ENCODE measurements around the gene GDPD5.

Gene GDPD5

GRCh38 chr11:75429902-75430713, 95.6 kb downstream of the GDPD5 start:
- peaks cover 76% of the 10 kb centered on the region for H3K27me3 ChIP-seq (ENCODE audit: control insufficient read depth, insufficient read depth, low read length)
- no peak overlapping the region for H3K27ac ChIP-seq (ENCODE audit: low read depth, low read length)
- peaks cover 7% of the 10 kb centered on the region; the same call in 1 of the 2 replicates for H3K4me1 ChIP-seq (ENCODE audit: control insufficient read depth, insufficient read depth, low read length)
- H3K4me3 ChIP-seq (ENCODE audit: low read depth, low read length) = peak overlapping the region; percentile 51
- H3K9ac ChIP-seq (ENCODE audit: low read depth, low read length) = no peak overlapping the region
- H3K36me3 ChIP-seq (ENCODE audit: control insufficient read depth, insufficient read depth, low read length) = no peaks in the 10 kb centered on the region
- peaks cover 10% of the 10 kb centered on the region for H3K9me3 ChIP-seq (ENCODE audit: control insufficient read depth, insufficient read depth, low read length)

- Histone ChIP-seq H3K36me3 (ENCODE audit: control insufficient read depth, insufficient read depth, low read length) (no peaks in the 10 kb centered on the region), H3K27me3 (ENCODE audit: control insufficient read depth, insufficient read depth, low read length) (peaks cover 76% of the 10 kb centered on the region), H3K9ac (ENCODE audit: low read depth, low read length) (no peak overlapping the region), H3K4me1 (ENCODE audit: control insufficient read depth, insufficient read depth, low read length) (peaks cover 7% of the 10 kb centered on the region; the same call in 1 of the 2 replicates), H3K27ac (ENCODE audit: low read depth, low read length) (no peak overlapping the region), H3K9me3 (ENCODE audit: control insufficient read depth, insufficient read depth, low read length) (peaks cover 10% of the 10 kb centered on the region), H3K4me3 (ENCODE audit: low read depth, low read length) (no peak overlapping the region; the same call in 1 of the 2 replicates)
Measured at GRCh38 chr11:75429641-75429901, 96.2 kb downstream of the GDPD5 start.

- H3K9ac ChIP-seq (ENCODE audit: low read depth, low read length) = no peak overlapping the region
Measured at GRCh38 chr11:75428989-75429640, 96.6 kb downstream of the GDPD5 start.

GRCh38 chr11:75428281-75428724, 97.4 kb downstream of the GDPD5 start:
- Histone ChIP-seq H3K36me3 (ENCODE audit: control insufficient read depth, insufficient read depth, low read length) (no peaks in the 10 kb centered on the region), H3K4me1 (ENCODE audit: control insufficient read depth, insufficient read depth, low read length) (peaks cover 6% of the 10 kb centered on the region; the same call in 1 of the 2 replicates), H3K4me3 (ENCODE audit: low read depth, low read length) (no peak overlapping the region), H3K9ac (ENCODE audit: low read depth, low read length) (no peak overlapping the region), H3K27ac (ENCODE audit: low read depth, low read length) (no peak overlapping the region), H3K27me3 (ENCODE audit: control insufficient read depth, insufficient read depth, low read length) (peaks cover 70% of the 10 kb centered on the region), H3K9me3 (ENCODE audit: control insufficient read depth, insufficient read depth, low read length) (peaks cover 10% of the 10 kb centered on the region)

More at GRCh38 chr11:75428989-75429640, 96.6 kb downstream of the GDPD5 start:
- H3K4me1 ChIP-seq (ENCODE audit: control insufficient read depth, insufficient read depth, low read length) = peaks cover 7% of the 10 kb centered on the region; the same call in 1 of the 2 replicates
- H3K36me3 ChIP-seq (ENCODE audit: control insufficient read depth, insufficient read depth, low read length) = no peaks in the 10 kb centered on the region
- H3K9me3 ChIP-seq (ENCODE audit: control insufficient read depth, insufficient read depth, low read length) = peaks cover 10% of the 10 kb centered on the region
- H3K27me3 ChIP-seq (ENCODE audit: control insufficient read depth, insufficient read depth, low read length) = peaks cover 76% of the 10 kb centered on the region
- H3K27ac ChIP-seq (ENCODE audit: low read depth, low read length) = no peak overlapping the region
- H3K4me3 ChIP-seq (ENCODE audit: low read depth, low read length) = no peak overlapping the region

DNA sequence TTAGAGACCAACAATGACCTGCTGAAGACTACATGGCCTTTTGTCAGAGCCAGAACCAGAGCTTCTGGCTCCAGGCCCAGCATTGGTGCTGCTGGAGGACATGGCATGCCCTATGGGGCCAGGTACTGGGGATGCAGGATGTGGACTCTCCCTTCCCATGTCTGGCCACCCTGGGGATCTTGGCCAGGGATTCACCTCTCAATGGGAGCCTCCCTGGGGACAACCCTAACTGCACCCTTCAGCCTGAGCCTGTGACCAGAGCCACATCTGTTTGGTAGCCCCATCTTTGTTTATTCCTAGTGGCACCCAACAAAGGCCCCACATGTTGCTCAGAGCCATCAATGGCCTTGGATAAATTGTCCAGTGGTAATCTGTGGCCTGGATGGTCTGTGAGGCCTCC, 98.6 kb downstream of the GDPD5 start:
- Histone ChIP-seq H3K9ac (ENCODE audit: low read depth, low read length) (no peak overlapping the region), H3K9me3 (ENCODE audit: control insufficient read depth, insufficient read depth, low read length) (peaks cover 10% of the 10 kb centered on the region), H3K27ac (ENCODE audit: low read depth, low read length) (no peak overlapping the region), H3K27me3 (ENCODE audit: control insufficient read depth, insufficient read depth, low read length) (peaks cover 58% of the 10 kb centered on the region), H3K36me3 (ENCODE audit: control insufficient read depth, insufficient read depth, low read length) (peaks cover 5% of the 10 kb centered on the region; the same call in 1 of the 2 replicates), H3K4me3 (ENCODE audit: low read depth, low read length) (no peak overlapping the region), H3K4me1 (ENCODE audit: control insufficient read depth, insufficient read depth, low read length) (no peaks in the 10 kb centered on the region)

DNA sequence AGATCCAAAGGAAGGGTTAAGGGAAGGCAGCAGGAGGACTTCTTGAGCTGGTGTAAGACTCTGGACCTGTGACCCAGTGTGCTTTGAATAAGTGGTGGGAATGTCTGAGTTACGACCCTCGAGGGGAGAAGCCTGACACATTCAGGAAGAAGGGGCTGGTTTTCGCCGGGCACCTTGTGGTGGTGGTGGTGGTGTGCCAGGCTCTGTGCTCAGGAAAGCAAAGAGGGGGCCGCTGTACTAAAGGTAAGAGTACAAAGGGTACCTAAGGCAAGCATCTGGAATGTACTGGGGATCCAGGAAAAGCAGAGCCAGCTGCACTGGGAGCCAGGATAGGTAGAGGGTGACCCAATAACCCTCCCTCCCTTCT, 99.0 kb downstream of the GDPD5 start:
- Histone ChIP-seq H3K36me3 (ENCODE audit: control insufficient read depth, insufficient read depth, low read length) (peaks cover 7% of the 10 kb centered on the region; the same call in 1 of the 2 replicates), H3K9me3 (ENCODE audit: control insufficient read depth, insufficient read depth, low read length) (peaks cover 10% of the 10 kb centered on the region), H3K4me1 (ENCODE audit: control insufficient read depth, insufficient read depth, low read length) (no peaks in the 10 kb centered on the region), H3K27me3 (ENCODE audit: control insufficient read depth, insufficient read depth, low read length) (peaks cover 54% of the 10 kb centered on the region), H3K4me3 (ENCODE audit: low read depth, low read length) (no peak overlapping the region), H3K27ac (ENCODE audit: low read depth, low read length) (no peak overlapping the region), H3K9ac (ENCODE audit: low read depth, low read length) (no peak overlapping the region)

DNA sequence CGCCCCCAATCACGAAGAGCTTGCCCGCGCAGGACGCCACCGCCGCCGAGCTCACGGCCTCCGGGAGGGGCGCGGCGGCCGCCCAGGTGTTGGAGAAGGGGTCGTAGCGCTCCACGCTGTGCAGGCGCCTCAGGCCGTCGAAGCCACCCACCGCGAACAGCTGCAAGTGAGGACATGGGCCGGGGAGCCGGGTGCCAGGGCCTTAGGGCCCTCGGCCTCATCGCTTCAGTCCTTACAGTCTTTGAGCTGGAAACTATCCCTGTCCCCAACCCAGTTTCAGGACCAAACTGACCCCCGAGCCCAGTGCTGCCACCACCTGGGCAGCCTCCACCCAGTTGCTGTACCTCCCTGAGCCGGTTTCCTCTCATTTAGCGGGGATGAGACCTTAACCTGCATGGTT, 100.3 kb downstream of the GDPD5 start:
- no peaks in the 10 kb centered on the region for H3K4me1 ChIP-seq (ENCODE audit: control insufficient read depth, insufficient read depth, low read length)
- peaks cover 41% of the 10 kb centered on the region for H3K27me3 ChIP-seq (ENCODE audit: control insufficient read depth, insufficient read depth, low read length)
- H3K36me3 ChIP-seq (ENCODE audit: control insufficient read depth, insufficient read depth, low read length) = peaks cover 7% of the 10 kb centered on the region; the same call in 1 of the 2 replicates
- H3K27ac ChIP-seq (ENCODE audit: low read depth, low read length) = no peak overlapping the region
- H3K9me3 ChIP-seq (ENCODE audit: control insufficient read depth, insufficient read depth, low read length) = peaks cover 10% of the 10 kb centered on the region
- peak overlapping the region; percentile 2; the same call in 1 of the 2 replicates for H3K4me3 ChIP-seq (ENCODE audit: low read depth, low read length)
- H3K9ac ChIP-seq (ENCODE audit: low read depth, low read length) = no peak overlapping the region

- no peak overlapping the region for H3K27ac ChIP-seq (ENCODE audit: low read depth, low read length)
- H3K4me3 ChIP-seq (ENCODE audit: low read depth, low read length) = no peak overlapping the region
- H3K4me1 ChIP-seq (ENCODE audit: control insufficient read depth, insufficient read depth, low read length) = no peaks in the 10 kb centered on the region
- peaks cover 8% of the 10 kb centered on the region for H3K9me3 ChIP-seq (ENCODE audit: control insufficient read depth, insufficient read depth, low read length)
- no peak overlapping the region for H3K9ac ChIP-seq (ENCODE audit: low read depth, low read length)
- peaks cover 31% of the 10 kb centered on the region for H3K27me3 ChIP-seq (ENCODE audit: control insufficient read depth, insufficient read depth, low read length)
- H3K36me3 ChIP-seq (ENCODE audit: control insufficient read depth, insufficient read depth, low read length) = peaks cover 7% of the 10 kb centered on the region; the same call in 1 of the 2 replicates
Measured at GRCh38 chr11:75424396-75424795, 101.3 kb downstream of the GDPD5 start.

DNA sequence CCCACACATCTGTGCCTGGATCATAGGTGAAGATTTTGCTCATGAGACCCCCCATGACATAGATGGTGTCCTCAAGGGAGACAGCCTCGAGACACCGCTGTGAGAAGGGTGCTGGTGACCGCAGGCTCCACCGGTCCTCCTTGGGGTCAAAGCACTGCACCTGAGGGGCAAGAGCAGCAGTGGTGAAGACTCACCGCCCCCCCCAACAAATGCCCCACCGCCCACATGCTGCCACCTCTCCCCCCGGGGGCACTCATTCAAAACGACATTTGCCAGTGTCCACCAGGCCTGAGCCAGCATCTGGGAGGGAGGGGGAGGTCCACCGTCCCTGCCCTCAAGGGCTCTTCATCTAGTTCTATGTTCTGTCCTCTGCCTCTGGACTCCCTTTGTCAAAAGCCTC, 102.0 kb downstream of the GDPD5 start:
- Histone ChIP-seq H3K9ac (ENCODE audit: low read depth, low read length) (no peak overlapping the region), H3K9me3 (ENCODE audit: control insufficient read depth, insufficient read depth, low read length) (peaks cover 1% of the 10 kb centered on the region), H3K27me3 (ENCODE audit: control insufficient read depth, insufficient read depth, low read length) (peaks cover 24% of the 10 kb centered on the region), H3K4me1 (ENCODE audit: control insufficient read depth, insufficient read depth, low read length) (no peaks in the 10 kb centered on the region), H3K27ac (ENCODE audit: low read depth, low read length) (no peak overlapping the region), H3K36me3 (ENCODE audit: control insufficient read depth, insufficient read depth, low read length) (peaks cover 7% of the 10 kb centered on the region; the same call in 1 of the 2 replicates), H3K4me3 (ENCODE audit: low read depth, low read length) (no peak overlapping the region)

DNA sequence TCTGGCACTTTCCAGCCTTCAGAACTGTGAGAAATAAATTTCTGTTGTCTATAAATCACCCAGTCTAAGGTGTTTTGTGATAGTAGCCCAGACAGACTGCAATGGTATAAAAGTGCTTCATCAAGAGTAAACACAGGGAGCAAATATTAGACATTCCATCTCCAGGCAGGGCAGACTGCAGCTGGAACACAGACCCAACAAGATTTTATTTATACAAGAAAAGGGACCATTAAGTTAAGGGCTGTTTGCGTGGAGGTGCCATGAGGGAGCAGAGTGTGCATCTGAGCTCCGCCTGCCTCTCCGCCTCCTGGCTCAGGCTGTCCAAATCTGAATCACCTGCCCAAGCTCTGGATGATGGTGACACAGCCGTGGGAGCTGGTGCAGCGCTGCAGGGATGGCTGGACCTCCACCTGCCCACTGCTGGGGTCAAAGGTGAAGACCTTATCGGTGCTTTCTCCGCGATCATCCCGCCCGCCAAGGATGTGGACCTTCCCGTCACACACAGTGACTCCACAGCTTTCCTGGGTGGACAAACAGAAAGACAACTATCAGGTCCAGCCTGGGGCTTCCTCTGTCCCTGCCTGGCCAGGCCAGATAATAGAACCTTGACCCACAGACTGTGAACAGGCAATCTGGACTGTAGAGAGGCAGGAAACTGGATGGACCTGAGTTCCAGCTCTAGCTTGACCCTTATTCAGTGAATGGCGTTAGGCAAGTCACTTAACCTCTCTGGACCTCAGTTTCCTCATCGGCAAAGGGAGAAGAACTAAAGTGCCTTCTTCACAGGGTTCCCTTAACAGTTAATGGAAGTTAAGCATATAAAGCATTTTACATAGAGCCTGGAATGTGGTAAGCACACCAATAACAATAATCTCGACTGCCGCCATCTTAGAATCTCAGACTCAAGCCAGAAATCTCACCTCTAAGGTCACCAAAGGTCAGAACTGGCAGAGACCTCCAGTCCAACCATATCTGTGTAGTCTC, 103.2 kb downstream of the GDPD5 start:
- H3K4me3 ChIP-seq (ENCODE audit: low read depth, low read length) = no peak overlapping the region
- H3K27me3 ChIP-seq (ENCODE audit: control insufficient read depth, insufficient read depth, low read length) = peaks cover 12% of the 10 kb centered on the region; the same call in 1 of the 2 replicates
- no peak overlapping the region for H3K27ac ChIP-seq (ENCODE audit: low read depth, low read length)
- H3K9me3 ChIP-seq (ENCODE audit: control insufficient read depth, insufficient read depth, low read length) = no peaks in the 10 kb centered on the region
- H3K4me1 ChIP-seq (ENCODE audit: control insufficient read depth, insufficient read depth, low read length) = no peaks in the 10 kb centered on the region
- H3K36me3 ChIP-seq (ENCODE audit: control insufficient read depth, insufficient read depth, low read length) = peaks cover 7% of the 10 kb centered on the region; the same call in 1 of the 2 replicates
- no peak overlapping the region for H3K9ac ChIP-seq (ENCODE audit: low read depth, low read length)
